Panc1 (cell line): Measurements from ENCODE around the gene MDGA2. TPM values are rescaled to one million over a fixed set of nuclear protein-coding genes. Genes with fewer than 3 reads are reported as not detected.

Experiments used
- ATAC-seq: fragments of 200-7000 bp; cut with Tn5 transposase; 2 replicates; pipeline ENCODE4 v1.9.1; 2020; ENCODE audit warnings: mild to moderate bottlenecking, moderate library complexity
- BruUV-seq: library from RNA; stranded (reverse); fragments of 400-500 nt; replicated peaks from 2 replicates; lab custom pipeline; 2021; lab: Mats Ljungman, UMichigan
- CTCF ChIA-PET: fragments of 300-600 bp; sonication (Branson Sonifier 250); formaldehyde crosslinking; loops from one replicate; lab custom pipeline; 2022; ENCODE audit warnings: antibody characterized with exemption; lab: Charles Lee
- POLR2A ChIA-PET: fragments of 300-600 bp; sonication (Branson Sonifier 250); formaldehyde crosslinking; loops from one replicate; lab custom pipeline; 2022; ENCODE audit warnings: antibody characterized with exemption; lab: Charles Lee
- DNase-seq: peaks from one replicate; pipeline ENCODE4 v3.0.0-alpha.2; 2010; ENCODE audit warnings: low read depth, low spot score
- H3K27ac ChIP-seq: 2 replicates; pipeline ENCODE4 v1.5.1; 2011; ENCODE audit warnings: mild to moderate bottlenecking, low read length, inconsistent platforms
- H3K27me3 ChIP-seq: fragments of 200-500 bp; sonication (Bioruptor generic); 2 replicates; pipeline ENCODE4 v1.6.0; 2014; ENCODE audit warnings: low read length, inconsistent platforms; ENCODE audit not compliant: control insufficient read depth, insufficient read depth
- H3K36me3 ChIP-seq: fragments of 200-500 bp; sonication (Bioruptor generic); 2 replicates; pipeline ENCODE4 v1.5.1; 2014; ENCODE audit warnings: inconsistent platforms, mild to moderate bottlenecking, low read length, moderate library complexity; ENCODE audit not compliant: control insufficient read depth, insufficient read depth
- H3K4me1 ChIP-seq: 2 replicates; pipeline ENCODE4 v1.5.1; 2011; ENCODE audit warnings: inconsistent platforms, mild to moderate bottlenecking, low read length, moderate library complexity; ENCODE audit not compliant: control insufficient read depth, insufficient read depth
- H3K4me3 ChIP-seq, 2 experiments: 2 replicates each; pipeline ENCODE4 v1.5.1; 2011 to 2012; ENCODE audit warnings: low read depth in 2 of 2, low read length in 2 of 2, mild to moderate bottlenecking in 2 of 2, inconsistent platforms in 1 of 2, moderate library complexity in 1 of 2
- H3K9me3 ChIP-seq: fragments of 200-500 bp; sonication (Bioruptor generic); 2 replicates; pipeline ENCODE4 v1.5.1; 2014; ENCODE audit warnings: low read depth, mild to moderate bottlenecking, inconsistent platforms, low read length, moderate library complexity; ENCODE audit not compliant: control insufficient read depth, insufficient read depth
- POLR2AphosphoS5 ChIP-seq: IDR thresholded peaks from 2 replicates; pipeline ENCODE4 v1.6.1; 2012; ENCODE audit warnings: mild to moderate bottlenecking, low read depth, low read length, moderate library complexity
- REST ChIP-seq, 2 experiments: IDR thresholded peaks; 2 replicates each; pipeline ENCODE4 v1.6.1; 2011 to 2012; ENCODE audit warnings: low read depth in 2 of 2, control low read depth in 1 of 2, low read length in 1 of 2, mild to moderate bottlenecking in 1 of 2, moderate library complexity in 1 of 2; ENCODE audit not compliant: insufficient read depth in 1 of 2
- SIN3A ChIP-seq: IDR thresholded peaks from 2 replicates; pipeline ENCODE4 v1.6.1; 2012; ENCODE audit warnings: low read depth, mild to moderate bottlenecking, low read length, moderate library complexity, borderline replicate concordance; ENCODE audit not compliant: insufficient read depth
- TCF7L2 ChIP-seq: IDR thresholded peaks from 2 replicates; pipeline ENCODE4 v1.6.1; 2011; ENCODE audit warnings: mild to moderate bottlenecking, low read depth, low read length, inconsistent platforms
- in situ Hi-C: cut with HindIII; loops from 2 replicates; pipeline ENCODE4 v1.10.0; 2016; ENCODE audit warnings: low sequenced_read_pairs, low pct_unique_long_range_greater_than_20kb
- intact Hi-C: fragments of 100-400 bp; cut with micrococcal nuclease; formaldehyde crosslinking; loops from one replicate; pipeline ENCODE4 v1.10.0; 2022; ENCODE audit not compliant: unreplicated experiment
- total RNA-seq: library from RNA; stranded (reverse); gene quantifications from one replicate; pipeline ENCODE4 v1.2.1, GENCODE V29; 2021; ENCODE audit not compliant: unreplicated experiment
- TF ChIP-seq, protein P1 (sequence below): fragments of 450-650 bp; IDR thresholded peaks from 2 replicates; pipeline ENCODE4 v1.5.1; 2017; ENCODE audit warnings: mild to moderate bottlenecking

The MDGA2 gene
- total RNA-seq, 1 experiment from 2014 or later = not detected

GRCh38 chr14:47606566-47606965 lies 68.8 kb downstream of the MDGA2 start:
- DNase-seq = no peak
- Histone ChIP-seq H3K4me3 (no peak overlapping the region), H3K27ac (no peak overlapping the region), H3K27me3 (no peaks in the 10 kb centered on the region), H3K36me3 (no peaks in the 10 kb centered on the region), H3K9me3 (no peaks in the 10 kb centered on the region), H3K4me1 (no peaks in the 10 kb centered on the region)
- ChIA-PET POLR2A (no interaction called here), CTCF (no interaction called here)
- no TSS peak for BruUV-seq
- intact Hi-C loops = no loop called here
- TF ChIP-seq REST (IDR thresholded peaks at IDR 0.05; ENCODE audit: insufficient read depth in 1 of 2, low read depth in 2 of 2, low read length in 1 of 2) (no peak), TCF7L2 (no peak), POLR2AphosphoS5 (no peak), SIN3A (no peak)
- TF ChIP-seq, protein P1, sequence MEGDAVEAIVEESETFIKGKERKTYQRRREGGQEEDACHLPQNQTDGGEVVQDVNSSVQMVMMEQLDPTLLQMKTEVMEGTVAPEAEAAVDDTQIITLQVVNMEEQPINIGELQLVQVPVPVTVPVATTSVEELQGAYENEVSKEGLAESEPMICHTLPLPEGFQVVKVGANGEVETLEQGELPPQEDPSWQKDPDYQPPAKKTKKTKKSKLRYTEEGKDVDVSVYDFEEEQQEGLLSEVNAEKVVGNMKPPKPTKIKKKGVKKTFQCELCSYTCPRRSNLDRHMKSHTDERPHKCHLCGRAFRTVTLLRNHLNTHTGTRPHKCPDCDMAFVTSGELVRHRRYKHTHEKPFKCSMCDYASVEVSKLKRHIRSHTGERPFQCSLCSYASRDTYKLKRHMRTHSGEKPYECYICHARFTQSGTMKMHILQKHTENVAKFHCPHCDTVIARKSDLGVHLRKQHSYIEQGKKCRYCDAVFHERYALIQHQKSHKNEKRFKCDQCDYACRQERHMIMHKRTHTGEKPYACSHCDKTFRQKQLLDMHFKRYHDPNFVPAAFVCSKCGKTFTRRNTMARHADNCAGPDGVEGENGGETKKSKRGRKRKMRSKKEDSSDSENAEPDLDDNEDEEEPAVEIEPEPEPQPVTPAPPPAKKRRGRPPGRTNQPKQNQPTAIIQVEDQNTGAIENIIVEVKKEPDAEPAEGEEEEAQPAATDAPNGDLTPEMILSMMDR = no peak
- in situ Hi-C loops = no loop called here
- no peak for ATAC-seq

DNA sequence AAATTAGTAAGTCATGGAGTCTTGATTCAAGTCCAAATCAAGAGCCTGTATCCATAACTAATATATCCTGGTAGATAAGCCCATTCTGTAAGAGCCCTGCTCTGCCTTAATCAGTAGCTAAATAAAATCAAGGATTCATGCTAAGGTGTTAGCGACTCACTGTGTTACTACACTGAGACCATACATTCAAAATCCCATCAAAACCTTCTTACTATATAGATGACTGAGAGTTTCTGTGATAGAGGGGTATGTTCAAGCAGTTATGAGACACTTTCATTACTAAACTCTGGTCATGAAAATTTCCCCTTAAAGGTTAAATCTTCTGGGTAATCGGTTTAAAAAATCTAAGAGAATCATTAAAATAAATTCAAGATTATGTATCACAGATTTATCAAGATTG lies 78.5 kb downstream of the MDGA2 start:
- Histone ChIP-seq H3K36me3 (no peaks in the 10 kb centered on the region), H3K4me1 (no peaks in the 10 kb centered on the region), H3K4me3 (no peak overlapping the region), H3K27me3 (no peaks in the 10 kb centered on the region), H3K27ac (no peak overlapping the region), H3K9me3 (no peaks in the 10 kb centered on the region)
- intact Hi-C loops = no loop called here
- BruUV-seq = no TSS peak
- in situ Hi-C loops = no loop called here
- DNase-seq (no peak), ATAC-seq (no peak)
- TF ChIP-seq POLR2AphosphoS5 = no peak
- TF ChIP-seq SIN3A = no peak
- TF ChIP-seq TCF7L2 = no peak
- TF ChIP-seq REST (IDR thresholded peaks at IDR 0.05; ENCODE audit: insufficient read depth in 1 of 2, low read depth in 2 of 2, low read length in 1 of 2) = no peak
- ChIA-PET CTCF (no interaction called here), POLR2A (no interaction called here)
